Gastroesophageal sphincter (tissue), 4 donors: ENCODE data around the gene GRIN1. TPM values are rescaled to one million over a fixed set of nuclear protein-coding genes. Genes with fewer than 3 reads are reported as not detected.

Experiments
- ATAC-seq: fragments of 150-250 bp; one replicate; pipeline ENCODE4 v1.9.1; 2016; ENCODE audit warnings: mild to moderate bottlenecking, moderate library complexity
- H3K27ac ChIP-seq, 4 donors: fragments of 200-600 bp; sonication (generic) in 3 of 4; 1 replicate in 3 of 4; 2 replicates in 1 of 4; pipeline ENCODE4 v1.5.1; 2016 to 2019
- H3K27me3 ChIP-seq: fragments of 200-600 bp; sonication (generic); one replicate; pipeline ENCODE4 v1.5.1; 2019
- H3K36me3 ChIP-seq, 2 donors: fragments of 200-600 bp; sonication (generic); one replicate each; pipeline ENCODE4 v1.5.1; 2019; ENCODE audit warnings: control low read depth in 1 of 2
- H3K4me1 ChIP-seq, 3 donors: fragments of 200-600 bp; sonication (generic); 1 replicate in 2 of 3; 2 replicates in 1 of 3; pipeline ENCODE4 v1.5.1; 2016 to 2019; ENCODE audit warnings: control low read depth in 2 of 3
- H3K4me3 ChIP-seq, 2 donors: fragments of 200-600 bp; sonication (generic); one replicate each; pipeline ENCODE4 v1.5.1; 2019; ENCODE audit warnings: mild to moderate bottlenecking in 1 of 2, moderate library complexity in 1 of 2
- H3K9me3 ChIP-seq, 3 donors: fragments of 200-600 bp; sonication (generic); one replicate each; pipeline ENCODE4 v1.5.1; 2017 to 2019; ENCODE audit warnings: control low read depth in 2 of 3
- CTCF ChIP-seq, 4 experiments: fragments of 200-600 bp in 2 of 4; fragments of 450-650 bp in 2 of 4; sonication (generic) in 1 of 4; IDR thresholded peaks; one replicate each; pipeline ENCODE4 v1.5.1; 2017 to 2019; ENCODE audit warnings: antibody characterized with exemption in 4 of 4, mild to moderate bottlenecking in 2 of 4, moderate library complexity in 2 of 4
- EP300 ChIP-seq: sonication (generic); formaldehyde crosslinking; IDR thresholded peaks from one replicate; pipeline ENCODE4 v1.6.1; 2017; ENCODE audit warnings: antibody characterized with exemption, mild to moderate bottlenecking
- POLR2A ChIP-seq, 2 donors: fragments of 450-650 bp; IDR thresholded peaks; one replicate each; pipeline ENCODE4 v1.6.1; 2017; ENCODE audit warnings: antibody characterized with exemption in 2 of 2, mild to moderate bottlenecking in 2 of 2, moderate library complexity in 1 of 2
- POLR2AphosphoS5 ChIP-seq: sonication (generic); formaldehyde crosslinking; IDR thresholded peaks from one replicate; pipeline ENCODE4 v1.6.1; 2017; ENCODE audit warnings: antibody characterized with exemption
- WGBS, 2 donors: methylation state at CpG; one replicate each; pipeline ENCODE4 v1.1.5; 2018; ENCODE audit warnings: low coverage in 1 of 2; 5-methylcytosine and 5-hydroxymethylcytosine counted together
- total RNA-seq, 4 donors: library from RNA; depleted of rRNA; stranded (reverse); fragments of >200 nt; gene quantifications; one replicate each; pipeline ENCODE4 v1.1.0, GENCODE V29; 2016

GRIN1 gene
- total RNA-seq, 4 donors from 2014 or later: 0.08 to 0.13 TPM; not detected in 2

DNA sequence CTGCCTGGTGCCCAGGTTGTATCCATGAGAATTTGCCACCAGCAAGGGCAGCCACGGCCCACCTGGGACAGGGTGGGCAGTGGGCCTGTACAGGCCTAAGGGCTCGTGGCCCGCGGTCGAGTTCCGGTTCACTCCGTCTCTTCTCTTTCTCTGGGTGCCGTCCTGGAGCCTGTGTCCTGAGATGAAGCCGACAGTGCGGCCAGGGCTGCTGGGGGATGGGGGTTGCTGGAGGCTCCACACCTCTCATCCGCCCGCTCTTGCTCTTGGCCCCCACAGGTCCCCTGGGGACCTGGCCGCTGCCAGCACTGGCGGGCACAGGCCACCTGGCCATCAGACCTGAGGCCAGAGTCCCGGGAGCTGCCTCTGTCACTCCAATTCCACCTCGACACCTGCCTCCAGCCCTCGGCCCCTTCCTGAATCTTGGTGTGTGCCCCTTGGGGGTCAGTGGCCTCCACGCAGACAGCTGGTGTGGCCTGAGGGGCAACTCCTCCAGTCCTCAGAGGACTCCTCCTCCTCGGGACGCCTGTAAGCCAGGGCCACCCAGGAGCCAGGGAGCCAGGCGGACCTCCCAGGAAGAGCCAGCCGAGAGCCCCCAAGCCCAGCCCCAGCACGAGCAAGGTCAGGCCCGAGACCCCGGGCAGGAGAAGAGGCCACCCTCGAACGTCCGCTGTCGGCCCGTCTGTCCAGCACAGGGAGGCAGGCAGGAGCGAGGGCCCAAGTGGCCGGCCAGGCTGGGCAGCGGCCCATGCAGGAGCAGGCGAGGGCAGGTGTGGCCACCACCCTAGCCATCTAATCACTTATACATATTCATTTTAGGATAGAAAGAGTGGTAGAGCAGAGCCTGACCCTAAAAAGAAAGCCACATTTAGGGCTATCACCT, 25.7 kb downstream of the GRIN1 start:
- whole genome bisulfite sequencing, 2 donors: no CpG with 5 or more reads among the region's 34 CpGs

GRCh38 chr9:137165250-137165836, 26.4 kb downstream of the GRIN1 start:
- Histone ChIP-seq H3K27ac (no peak overlapping the region), H3K27me3 (peaks cover 100% of the 10 kb centered on the region), H3K4me1 (peaks cover 5 to 62% (median 41%) of the 10 kb centered on the region in 3 donors), H3K9me3 (no peaks in the 10 kb centered on the region), H3K36me3 (no peaks in the 10 kb centered on the region), H3K4me3 (no peak overlapping the region)
- no peak for ATAC-seq
- TF ChIP-seq EP300 (no peak), POLR2AphosphoS5 (no peak), CTCF (IDR thresholded peaks at IDR 0.05) (no peak), POLR2A (IDR thresholded peaks at IDR 0.05) (no peak)
- 56 to 70% methylated on average over 2 to 8 of the region's 32 CpGs for WGBS, 2 donors

More for the DNA sequence above, 25.7 kb downstream of the GRIN1 start:
- Histone ChIP-seq H3K27ac (no peak overlapping the region), H3K9me3 (no peaks in the 10 kb centered on the region), H3K27me3 (peaks cover 100% of the 10 kb centered on the region), H3K36me3 (no peaks in the 10 kb centered on the region), H3K4me3 (no peak overlapping the region), H3K4me1 (peaks cover 5 to 57% (median 39%) of the 10 kb centered on the region in 3 donors)
- no peak for ATAC-seq
- TF ChIP-seq POLR2AphosphoS5: no peak
- TF ChIP-seq POLR2A (IDR thresholded peaks at IDR 0.05): no peak
- TF ChIP-seq CTCF (IDR thresholded peaks at IDR 0.05): no peak
- TF ChIP-seq EP300: no peak

- no peak overlapping the region for H3K4me3 ChIP-seq
- H3K27me3 ChIP-seq: peaks cover 100% of the 10 kb centered on the region
- H3K9me3 ChIP-seq: no peaks in the 10 kb centered on the region
- H3K4me1 ChIP-seq: peaks cover 5 to 55% (median 41%) of the 10 kb centered on the region in 3 donors
- no peak for TF ChIP-seq CTCF (IDR thresholded peaks at IDR 0.05)
- no peak for TF ChIP-seq POLR2A (IDR thresholded peaks at IDR 0.05)
- 51 to 81% methylated on average over 6 to 8 of the region's 22 CpGs for WGBS, 2 donors
- H3K36me3 ChIP-seq: no peaks in the 10 kb centered on the region
- H3K27ac ChIP-seq: no peak overlapping the region
- no peak for ATAC-seq
These were observed 27.7 kb downstream of the GRIN1 start for GRCh38 chr9:137166380-137167229.

GRCh38 chr9:137167277-137167746, 28.4 kb downstream of the GRIN1 start:
- no peak overlapping the region for H3K27ac ChIP-seq
- WGBS, 2 donors: no CpG with 5 or more reads among the region's 44 CpGs
- TF ChIP-seq CTCF (IDR thresholded peaks at IDR 0.05): no peak
- TF ChIP-seq POLR2AphosphoS5: no peak
- no peak for TF ChIP-seq EP300
- no peak for TF ChIP-seq POLR2A (IDR thresholded peaks at IDR 0.05)
- no peak overlapping the region for H3K4me3 ChIP-seq
- peaks cover 100% of the 10 kb centered on the region for H3K27me3 ChIP-seq
- peaks cover 5 to 48% (median 36%) of the 10 kb centered on the region in 3 donors for H3K4me1 ChIP-seq
- H3K9me3 ChIP-seq: no peaks in the 10 kb centered on the region
- H3K36me3 ChIP-seq: no peaks in the 10 kb centered on the region
- ATAC-seq: no peak
